Natural killer cell (primary cell): ENCODE data around the gene TRAF5. TPM values are rescaled to one million over a fixed set of nuclear protein-coding genes. Genes with fewer than 3 reads are reported as not detected.

ENCODE experiments used
- ATAC-seq, 3 donors: fragments of 150-1000 bp in 2 of 3; fragments of 200-7000 bp in 1 of 3; cut with Tn5 transposase; 1 replicate in 1 of 3; 2 replicates in 2 of 3; pipeline ENCODE4 v1.10.0; 2021; ENCODE audit warnings: mild to moderate bottlenecking in 2 of 3, moderate library complexity in 2 of 3
- DNase-seq, 2 donors: peaks; one replicate each; pipeline versions ENCODE4 v3.0.0 to v3.0.0-alpha.2; 2013 to 2021; ENCODE audit warnings: mixed read lengths in 1 of 2
- H3K27ac ChIP-seq: one replicate; pipeline ENCODE4 v1.5.1; 2013; ENCODE audit warnings: mild to moderate bottlenecking, low read length
- H3K27me3 ChIP-seq: one replicate; pipeline ENCODE4 v1.6.1; 2013; ENCODE audit warnings: low read length; ENCODE audit not compliant: control insufficient read depth, insufficient read depth
- H3K36me3 ChIP-seq: one replicate; pipeline ENCODE4 v1.6.1; 2013; ENCODE audit warnings: low read length; ENCODE audit not compliant: control insufficient read depth, insufficient read depth
- H3K4me1 ChIP-seq: one replicate; pipeline ENCODE4 v1.6.1; 2013; ENCODE audit warnings: low read length; ENCODE audit not compliant: control insufficient read depth, insufficient read depth
- H3K4me3 ChIP-seq: one replicate; pipeline ENCODE4 v1.5.1; 2013; ENCODE audit warnings: low read length
- H3K9me3 ChIP-seq: one replicate; pipeline ENCODE4 v1.6.1; 2013; ENCODE audit warnings: low read length; ENCODE audit not compliant: control insufficient read depth, insufficient read depth
- H3K27ac Mint-ChIP-seq, 2 donors: one replicate each; pipeline ENCODE4 v1.8.0; 2022; ENCODE audit warnings: mild to moderate bottlenecking in 2 of 2, mixed read lengths in 2 of 2, moderate library complexity in 1 of 2
- H3K27me3 Mint-ChIP-seq, 2 donors: one replicate each; pipeline ENCODE4 v1.8.0; 2022; ENCODE audit warnings: low read depth in 2 of 2, mixed read lengths in 2 of 2
- H3K36me3 Mint-ChIP-seq: one replicate; pipeline ENCODE4 v1.8.0; 2022; ENCODE audit warnings: mixed read lengths
- H3K4me1 Mint-ChIP-seq, 2 donors: one replicate each; pipeline ENCODE4 v1.8.0; 2022; ENCODE audit warnings: mixed read lengths in 2 of 2
- H3K4me3 Mint-ChIP-seq: one replicate; pipeline ENCODE4 v1.8.0; 2022; ENCODE audit warnings: mild to moderate bottlenecking, moderate library complexity, mixed read lengths
- H3K9me3 Mint-ChIP-seq, 2 donors: one replicate each; pipeline ENCODE4 v1.8.0; 2022; ENCODE audit warnings: mixed read lengths in 2 of 2
- CTCF ChIP-seq: fragments of 200-600 bp; IDR thresholded peaks from one replicate; pipeline ENCODE4 v1.8.0; 2022; ENCODE audit warnings: antibody characterized with exemption
- WGBS: methylation state at CpG from one replicate; pipeline ENCODE4 v1.1.7; 2013; ENCODE audit warnings: missing lambda C conversion rate; ENCODE audit not compliant: insufficient coverage; 5-methylcytosine and 5-hydroxymethylcytosine counted together
- intact Hi-C: fragments of 100-400 bp; cut with micrococcal nuclease; formaldehyde crosslinking; loops from one replicate; pipeline ENCODE4 v1.14.2; 2022
- total RNA-seq, 4 donors: library from RNA; stranded (reverse); fragments of 120-200 nt in 1 of 4; gene quantifications; one replicate each; pipeline versions ENCODE4 v1.2.3 to v1.2.4, GENCODE V29; 2013 to 2022

TRAF5 gene
- total RNA-seq, 3 donors from 2014 or later (not counting 1 experiment from before 2014, with no cell fraction given): 52.3 to 74.4 (median 55.6) TPM

GRCh38 chr1:211381481-211382181 is 55.0 kb downstream of the TRAF5 start:
- no peaks in the 10 kb centered on the region for H3K36me3 Mint-ChIP-seq
- peak overlapping the region; percentile 91 for H3K4me3 Mint-ChIP-seq
- Histone ChIP-seq H3K27ac (no peak overlapping the region), H3K4me1 (peaks cover 10% of the 10 kb centered on the region), H3K9me3 (no peaks in the 10 kb centered on the region), H3K36me3 (peaks cover 5% of the 10 kb centered on the region), H3K4me3 (no peak overlapping the region), H3K27me3 (no peaks in the 10 kb centered on the region)
- peaks cover 0 to 3% of the 10 kb centered on the region in 2 donors for H3K27me3 Mint-ChIP-seq
- DNase-seq (peak in 1 of 2 donors; percentile 12), ATAC-seq (no peak)
- WGBS: 76% methylated on average over 5 of the region's 5 CpGs
- intact Hi-C loops: loop anchor here (2.0 kb wide), 2 partner anchors 55 to 121 kb away; partner anchors contain the start of gene TRAF5
- no peaks in the 10 kb centered on the region for H3K9me3 Mint-ChIP-seq
- no peak for TF ChIP-seq CTCF
- peaks cover 35 to 38% of the 10 kb centered on the region in 2 donors for H3K4me1 Mint-ChIP-seq
- peak overlapping the region; percentile 95 to 97 for H3K27ac Mint-ChIP-seq

GRCh38 chr1:211382182-211382713 is 55.6 kb downstream of the TRAF5 start:
- peak overlapping the region; percentile 97 for H3K27ac ChIP-seq
- intact Hi-C loops: loop anchor here (2.0 kb wide), 2 partner anchors 55 to 121 kb away; partner anchors contain the start of gene TRAF5
- H3K27me3 ChIP-seq: no peaks in the 10 kb centered on the region
- DNase-seq (no peak), ATAC-seq (no peak)
- H3K36me3 ChIP-seq: peaks cover under 1% of the 10 kb centered on the region
- Mint-ChIP-seq H3K4me3 (peak overlapping the region; percentile 91), H3K9me3 (no peaks in the 10 kb centered on the region), H3K27me3 (peaks cover 0 to 3% of the 10 kb centered on the region in 2 donors), H3K27ac (peak overlapping the region; percentile 95 to 97), H3K36me3 (no peaks in the 10 kb centered on the region), H3K4me1 (peaks cover 35 to 38% of the 10 kb centered on the region in 2 donors)
- WGBS: 17% methylated on average over 15 of the region's 17 CpGs
- H3K4me3 ChIP-seq: peak overlapping the region; percentile 90
- peaks cover 10% of the 10 kb centered on the region for H3K4me1 ChIP-seq
- no peak for TF ChIP-seq CTCF
- no peaks in the 10 kb centered on the region for H3K9me3 ChIP-seq

GRCh38 chr1:211382714-211383480 is 56.3 kb downstream of the TRAF5 start:
- no peak for TF ChIP-seq CTCF
- Mint-ChIP-seq H3K9me3 (no peaks in the 10 kb centered on the region), H3K27me3 (peaks cover 0 to 3% of the 10 kb centered on the region in 2 donors), H3K4me1 (peaks cover 30 to 38% of the 10 kb centered on the region in 2 donors), H3K27ac (peak overlapping the region; percentile 95 to 97), H3K4me3 (peak overlapping the region; percentile 91), H3K36me3 (no peaks in the 10 kb centered on the region)
- Histone ChIP-seq H3K27ac (peak overlapping the region; percentile 97), H3K36me3 (no peaks in the 10 kb centered on the region), H3K27me3 (no peaks in the 10 kb centered on the region), H3K9me3 (no peaks in the 10 kb centered on the region), H3K4me3 (peak overlapping the region; percentile 90), H3K4me1 (peaks cover 10% of the 10 kb centered on the region)
- ATAC-seq (peak; percentile 92 to 94 (median 92)), DNase-seq (peak; percentile 79 to 87)
- intact Hi-C loops: loop anchor here (2.0 kb wide), 2 partner anchors 56 to 122 kb away; partner anchors contain the start of gene TRAF5
- WGBS: 5% methylated on average over 49 of the region's 49 CpGs
